ENCODE measurements around the gene MAP3K12.

- TF ChIP-seq CTCF (conservative IDR thresholded peaks at IDR 0.05; ENCODE audit: low read length) (no peak), EZH2phosphoT487 (IDR thresholded peaks at IDR 0.05; ENCODE audit: borderline replicate concordance, low read depth, low read length) (no peak)
These were observed 34.4 kb downstream of the MAP3K12 start for GRCh38 chr12:53464685-53465418.
